GM19193 (cell line): Measurements from ENCODE around the gene CDK8.

Experiments
- POLR2A ChIP-seq: IDR thresholded peaks from 4 replicates; pipeline ENCODE4 v1.6.1; 2011; ENCODE audit not compliant: insufficient read depth, insufficient read length; ENCODE audit errors: extremely low read depth

CDK8 gene

DNA sequence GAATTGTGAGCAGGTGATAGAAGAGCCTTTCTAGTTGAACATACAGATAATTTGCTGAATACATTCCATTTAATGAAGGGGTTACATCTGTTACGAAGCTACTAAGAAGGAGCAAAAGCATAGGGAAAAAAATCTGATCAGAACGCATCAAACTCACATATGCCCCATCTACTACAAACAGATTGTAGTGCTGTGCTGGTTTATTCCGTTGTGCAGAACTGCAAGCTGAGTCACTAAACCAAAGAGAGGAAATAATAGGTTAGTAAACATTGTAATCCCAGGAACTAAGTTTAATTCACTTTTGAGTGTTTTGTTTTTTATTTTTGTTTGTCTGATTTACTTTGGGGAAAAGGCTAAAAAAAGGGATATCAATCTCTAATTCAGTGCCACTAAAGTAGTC is 136.3 kb downstream of the CDK8 start:
- TF ChIP-seq POLR2A, result no peak

DNA sequence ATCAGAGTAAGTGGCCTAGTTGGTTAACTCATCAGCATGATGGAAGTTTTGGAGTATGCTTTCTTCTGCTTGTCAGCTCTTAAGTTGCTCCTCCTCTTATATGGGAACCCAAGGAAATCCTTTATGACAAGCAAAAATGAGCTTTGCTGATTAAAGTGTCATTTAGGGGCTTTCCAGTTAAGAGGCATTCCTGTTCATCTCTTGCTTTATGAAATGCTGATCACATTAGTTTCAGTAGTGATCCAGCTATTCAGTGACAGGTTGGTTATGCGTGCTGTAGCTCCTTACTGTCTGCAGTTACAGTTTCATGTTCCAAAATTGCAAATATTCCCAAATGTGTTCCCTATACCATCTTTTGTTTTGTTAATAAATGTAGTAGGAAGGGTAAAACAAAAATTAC is 146.6 kb downstream of the CDK8 start:
- TF ChIP-seq POLR2A, result no peak

DNA sequence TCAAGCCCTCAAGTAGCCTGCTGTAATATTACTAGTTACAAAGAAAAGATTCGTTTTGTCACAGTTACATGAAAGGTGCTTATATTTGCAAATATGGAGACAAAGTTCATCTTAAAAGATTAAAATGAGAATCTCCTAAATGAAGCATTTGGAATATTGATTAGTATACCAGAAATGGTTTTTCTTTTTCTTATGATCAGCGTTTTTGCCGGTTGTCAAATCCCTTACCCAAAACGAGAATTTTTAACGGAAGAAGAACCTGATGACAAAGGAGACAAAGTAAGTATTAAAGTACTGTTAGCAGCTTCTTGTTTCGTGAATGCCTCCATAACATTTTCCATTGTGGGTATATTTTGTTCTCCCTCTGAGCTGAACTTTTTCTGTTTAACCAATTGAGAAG is 147.1 kb downstream of the CDK8 start:
- TF ChIP-seq POLR2A, result no peak

DNA sequence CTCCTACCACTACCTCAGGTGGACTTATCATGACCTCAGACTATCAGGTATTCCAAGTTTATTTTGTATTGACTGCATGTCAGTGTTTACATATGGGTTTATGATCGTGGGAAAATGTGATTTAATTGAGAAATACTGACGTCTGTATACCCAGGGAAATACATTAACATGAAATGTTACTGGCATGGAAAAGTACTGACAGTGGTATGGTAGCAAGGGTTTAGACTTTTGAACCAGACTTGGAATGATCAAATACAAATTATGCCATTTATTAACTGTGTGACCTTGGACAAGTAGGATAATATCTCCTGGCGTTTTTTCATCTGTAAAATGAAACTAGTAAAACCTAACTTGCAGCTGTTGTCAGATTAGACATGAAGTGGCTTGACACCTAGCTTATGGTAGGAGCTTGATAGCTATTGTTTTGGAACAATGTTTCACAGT is 147.7 kb downstream of the CDK8 start:
- no peak for TF ChIP-seq POLR2A

- no peak for TF ChIP-seq POLR2A
These were observed 152.9 kb downstream of the CDK8 start for GRCh38 chr13:26406791-26407190.

GRCh38 chr13:26411206-26411605 is 157.3 kb downstream of the CDK8 start:
- TF ChIP-seq POLR2A, result no peak

GRCh38 chr13:26412263-26412662 is 158.3 kb downstream of the CDK8 start:
- no peak for TF ChIP-seq POLR2A

DNA sequence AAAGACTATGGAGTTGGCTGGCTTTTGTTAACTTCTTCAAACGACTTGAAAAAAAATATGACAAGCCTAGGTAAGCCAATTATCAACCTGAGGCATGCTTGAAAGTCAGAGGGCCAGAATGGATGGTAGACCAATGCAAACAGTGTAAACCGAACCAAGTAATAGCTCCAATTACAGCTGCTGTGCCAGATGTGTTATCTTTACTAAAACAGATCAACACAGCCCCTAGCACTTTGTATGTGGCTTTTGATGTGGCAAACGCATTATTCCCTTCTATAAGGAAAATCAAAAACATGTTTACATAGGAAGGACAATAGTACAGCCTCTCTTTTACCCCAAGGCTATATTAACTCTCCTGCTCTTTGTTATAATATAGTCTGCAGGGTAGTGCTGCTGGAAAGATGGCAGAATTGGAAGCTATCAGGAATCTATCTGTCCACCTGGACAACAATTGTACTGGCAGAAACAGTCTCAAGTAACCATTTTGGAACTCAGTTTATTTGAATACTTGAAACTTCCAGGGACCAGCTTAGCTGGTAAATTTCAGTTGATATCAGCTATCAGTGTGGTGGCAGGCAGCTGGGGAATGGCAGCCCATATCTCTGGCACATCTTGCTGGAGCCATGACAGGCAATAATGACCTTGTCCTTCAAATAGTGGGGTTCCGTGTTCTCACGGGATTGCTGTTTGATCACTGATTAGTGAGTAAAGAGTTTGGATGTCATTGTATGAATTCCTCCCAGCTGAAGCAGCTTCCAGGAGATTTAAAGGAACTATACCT is 159.2 kb downstream of the CDK8 start:
- no peak for TF ChIP-seq POLR2A

DNA sequence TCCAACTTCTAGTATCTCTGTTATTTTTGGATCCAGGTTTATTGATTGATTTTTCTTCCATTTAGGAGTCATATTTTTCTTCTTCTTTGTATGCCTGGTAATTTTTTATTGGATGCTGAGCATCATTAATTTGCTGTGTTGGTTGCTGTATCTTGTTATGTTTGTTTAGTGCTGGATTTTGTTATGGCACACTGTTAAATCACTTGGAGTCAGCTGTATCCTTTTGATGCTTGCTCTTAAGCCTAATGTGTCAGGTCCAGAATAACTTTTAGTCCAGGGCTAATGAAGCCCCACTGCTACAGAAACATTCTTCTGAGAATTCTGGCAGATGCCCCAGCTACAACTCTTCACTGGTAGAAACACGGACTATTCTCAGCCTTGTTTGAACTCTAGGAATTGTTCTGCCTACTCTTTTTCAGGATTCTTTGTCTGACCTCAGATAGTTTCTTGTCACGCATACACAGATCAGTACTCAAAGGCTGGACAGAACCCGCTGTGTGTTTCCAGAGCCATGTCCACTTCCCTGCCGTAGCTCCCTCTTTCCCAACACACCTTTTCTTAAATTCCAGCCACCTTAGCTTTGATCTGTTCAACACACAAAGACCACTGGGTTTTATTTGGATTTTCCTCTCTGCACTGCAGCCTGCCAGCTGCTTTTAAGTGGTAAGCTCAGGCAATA is 166.5 kb downstream of the CDK8 start:
- TF ChIP-seq POLR2A, result no peak

DNA sequence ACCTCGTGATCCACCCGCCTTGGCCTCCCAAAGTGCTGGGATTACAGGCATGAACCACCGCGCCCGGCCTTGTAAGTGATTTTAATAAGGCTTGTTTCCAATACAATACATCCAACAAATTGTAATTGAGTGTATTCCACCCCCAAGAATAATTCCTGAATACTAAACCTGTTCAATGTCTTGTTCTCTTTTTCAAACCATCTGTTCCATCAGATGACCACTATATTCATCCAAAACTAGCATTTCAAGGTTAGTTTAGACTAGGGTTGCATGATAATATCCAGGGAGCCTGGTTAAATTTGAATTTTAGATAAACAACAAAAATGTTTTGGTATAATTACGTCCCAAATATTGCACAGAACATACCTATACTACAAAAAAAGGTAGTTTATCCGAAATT is 168.1 kb downstream of the CDK8 start:
- no peak for TF ChIP-seq POLR2A

DNA sequence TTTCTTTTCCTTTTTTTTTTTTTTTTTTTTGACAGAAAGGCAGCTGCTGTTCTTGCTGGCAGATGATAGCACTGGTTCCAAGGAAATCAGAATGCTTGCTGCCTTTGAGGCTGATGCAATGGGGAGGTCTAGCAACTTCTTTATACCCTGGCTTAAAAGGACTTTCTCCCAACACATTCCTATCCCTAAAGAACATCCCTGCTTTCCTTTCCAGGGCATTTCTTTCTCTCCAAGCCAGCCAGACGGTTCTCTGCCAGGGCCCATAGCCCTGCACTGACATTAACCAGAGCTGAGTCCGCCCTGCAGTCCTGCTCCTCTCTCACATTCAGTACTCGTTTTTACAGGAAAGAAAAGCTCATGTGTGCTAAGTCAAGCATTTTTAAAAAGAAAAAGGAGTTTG is 169.7 kb downstream of the CDK8 start:
- no peak for TF ChIP-seq POLR2A

DNA sequence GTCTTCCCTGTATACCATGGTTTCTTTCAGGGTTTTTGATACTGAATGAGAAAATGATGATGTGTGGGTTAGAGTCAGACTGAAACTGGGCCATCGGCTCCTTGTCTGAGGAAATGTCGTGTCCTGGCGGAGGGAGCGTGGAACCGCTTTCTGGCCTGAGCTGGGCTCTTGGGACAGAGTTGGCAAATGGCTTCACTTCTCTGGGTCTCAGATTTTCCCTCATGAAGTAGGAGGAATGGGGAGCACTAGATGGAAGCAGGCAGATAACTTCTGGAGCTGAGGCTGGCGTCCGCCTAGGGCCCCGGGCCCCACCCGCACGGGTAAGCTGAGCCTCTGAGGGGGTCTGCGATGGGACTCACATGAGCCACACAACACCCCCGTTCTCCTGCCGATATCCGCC is 170.3 kb downstream of the CDK8 start:
- TF ChIP-seq POLR2A, result no peak

GRCh38 chr13:26425443-26426358 is 171.8 kb downstream of the CDK8 start:
- TF ChIP-seq POLR2A, result no peak

DNA sequence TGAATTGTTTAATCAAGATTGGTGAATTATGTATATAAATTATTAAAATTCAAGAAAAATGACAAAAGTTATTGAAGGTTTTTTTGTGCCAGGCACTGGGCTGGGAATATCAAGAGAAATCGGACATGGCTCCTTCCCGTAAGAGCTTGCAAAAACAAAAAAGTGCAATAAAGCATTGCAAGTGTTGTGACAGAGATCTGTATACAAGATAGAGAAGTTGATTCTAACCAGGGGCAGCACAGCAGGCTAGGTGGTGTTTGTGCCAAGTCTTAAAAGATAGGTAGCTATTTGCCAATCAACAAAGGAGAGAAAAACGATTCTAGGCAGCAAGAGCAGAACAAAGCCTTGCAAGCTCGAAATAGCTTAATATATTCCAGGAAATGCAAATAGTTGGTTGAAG is 179.8 kb downstream of the CDK8 start:
- TF ChIP-seq POLR2A, result no peak

DNA sequence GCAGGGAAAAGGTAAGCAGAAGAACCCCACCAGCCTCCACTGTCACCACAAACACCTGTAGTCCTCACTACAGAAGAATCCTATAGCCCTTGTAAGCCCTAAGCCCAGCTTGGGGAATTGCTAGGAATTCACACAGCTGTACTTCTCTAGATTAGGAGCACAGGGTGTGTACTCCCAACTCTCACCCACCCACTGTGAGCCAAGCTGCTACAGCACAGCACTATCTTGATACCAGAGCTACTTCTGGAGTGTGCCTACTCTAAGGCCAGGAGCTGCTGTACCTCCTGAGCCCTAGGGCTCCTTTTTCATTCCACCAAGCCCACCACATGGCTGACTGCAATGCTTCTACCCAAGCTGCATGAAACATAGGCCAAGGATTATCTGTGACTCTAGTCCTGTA is 181.2 kb downstream of the CDK8 start:
- TF ChIP-seq POLR2A, result no peak

GRCh38 chr13:26435646-26436045 is 181.7 kb downstream of the CDK8 start:
- TF ChIP-seq POLR2A, result no peak

- TF ChIP-seq POLR2A, result no peak
These were observed 183.0 kb downstream of the CDK8 start for GRCh38 chr13:26436914-26437313.
